HG03139 (cell line): ENCODE results near the gene GDF11.
A peak's percentile ranks its signal among the peaks of the same experiment; 100 is the strongest.
"Not testable (repeated sequence)": the region's sequence is repeated elsewhere in the genome, so short reads cannot be mapped to it uniquely, and the experiment has no call there.

Experiments used
- ATAC-seq: cut with Tn5 transposase; IDR thresholded peaks from one replicate; pipeline ENCODE4 v1.9.1; 2021; ENCODE audit not compliant: unreplicated experiment

The GDF11 gene

DNA sequence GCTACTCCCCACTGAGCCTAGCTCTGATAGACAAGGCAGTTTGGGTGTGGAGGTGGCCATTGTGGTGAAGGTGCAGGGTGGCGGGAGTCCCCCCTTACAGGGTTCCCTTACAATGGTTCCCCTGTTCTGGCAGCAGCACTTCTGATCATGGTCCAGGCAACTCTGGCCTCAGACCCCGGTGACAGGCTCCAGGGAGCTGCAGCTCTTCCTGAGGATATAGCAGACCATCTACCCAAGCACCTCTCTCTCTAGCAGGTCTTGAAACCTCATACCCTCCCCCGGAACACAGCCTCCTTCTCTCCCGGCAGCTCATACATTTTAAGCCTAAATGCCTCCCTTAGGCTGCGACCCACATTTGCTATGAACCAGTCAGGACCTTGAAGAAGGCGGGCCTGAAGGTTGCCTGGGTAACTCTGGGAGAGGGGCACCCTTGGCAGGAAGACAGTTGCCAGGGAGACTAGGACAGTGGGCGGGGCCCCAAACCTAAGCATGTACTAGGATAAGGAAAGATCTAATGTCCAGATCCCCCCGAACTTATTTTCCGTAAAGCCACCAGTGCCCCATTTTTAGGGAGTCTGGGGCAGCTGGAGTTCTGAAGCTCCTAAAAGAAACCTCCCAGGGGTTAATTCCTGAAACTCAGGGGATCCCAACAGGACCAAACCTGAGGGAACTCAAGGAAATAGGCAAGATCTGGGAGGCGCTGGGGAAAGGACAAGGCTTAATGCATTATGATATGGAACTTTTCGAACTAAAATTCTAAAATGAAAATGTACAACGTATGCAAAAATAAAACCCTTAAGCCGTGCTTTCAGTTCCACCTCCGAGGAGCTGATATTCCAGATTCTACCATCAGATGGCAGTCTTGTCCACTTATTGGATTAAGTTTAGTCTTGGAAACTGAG lies 4.5 kb upstream of the GDF11 start:
- peak; percentile 75 for ATAC-seq

DNA sequence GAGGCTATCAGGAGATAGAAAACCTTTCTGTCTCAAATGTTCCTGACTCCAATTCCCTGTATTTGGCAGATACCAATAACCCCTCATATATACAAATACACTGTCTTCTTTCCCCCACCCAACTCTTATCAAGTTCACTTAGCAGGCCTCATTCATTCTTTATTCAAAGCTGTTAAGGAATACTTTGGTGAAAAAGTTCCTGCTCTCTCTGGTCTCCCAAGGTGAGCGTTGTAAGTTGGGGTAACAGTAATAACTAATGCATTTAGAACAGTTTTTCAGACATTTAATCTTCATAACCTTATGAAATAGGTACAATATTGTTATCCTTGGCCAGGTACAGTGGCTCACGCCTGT lies 3.9 kb upstream of the GDF11 start:
- ATAC-seq, result no peak

DNA sequence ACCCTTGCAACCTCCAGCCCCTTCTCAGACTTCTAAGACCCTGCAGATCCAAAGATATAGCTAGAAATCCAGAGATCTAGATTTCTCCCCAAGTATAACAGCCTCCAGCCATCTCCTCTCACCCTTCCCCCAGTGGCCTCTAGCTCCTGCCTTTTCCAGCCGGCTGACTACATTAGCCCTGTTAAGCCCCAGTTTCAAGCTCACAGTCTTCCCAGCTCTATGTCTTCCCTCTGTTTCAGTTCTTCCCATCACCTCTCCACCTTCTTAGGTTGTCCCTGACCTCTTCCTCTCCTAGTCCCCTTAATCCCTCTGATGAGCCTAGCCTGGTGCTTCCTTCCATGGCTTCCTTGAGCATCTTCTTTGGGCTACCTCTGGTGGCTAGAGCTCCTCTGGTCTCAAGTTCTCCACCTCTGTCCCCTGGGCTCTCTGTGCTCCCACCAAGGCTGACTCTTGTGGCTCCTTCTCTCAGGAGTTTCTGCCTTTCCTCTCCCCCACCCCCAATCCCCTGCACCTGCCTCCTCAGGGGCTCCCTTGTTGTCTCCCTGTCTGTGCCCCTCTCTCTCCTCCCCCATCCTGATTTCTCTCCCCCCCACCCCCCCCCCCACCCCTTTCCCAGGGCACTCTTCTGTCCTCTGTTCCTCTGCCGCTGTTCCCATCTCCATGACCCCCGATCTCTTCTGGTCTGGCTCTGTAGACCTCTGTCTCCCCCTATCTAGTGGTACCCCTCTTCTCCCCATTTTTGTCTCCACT lies 816 bp upstream of the GDF11 start:
- no peak for ATAC-seq

DNA sequence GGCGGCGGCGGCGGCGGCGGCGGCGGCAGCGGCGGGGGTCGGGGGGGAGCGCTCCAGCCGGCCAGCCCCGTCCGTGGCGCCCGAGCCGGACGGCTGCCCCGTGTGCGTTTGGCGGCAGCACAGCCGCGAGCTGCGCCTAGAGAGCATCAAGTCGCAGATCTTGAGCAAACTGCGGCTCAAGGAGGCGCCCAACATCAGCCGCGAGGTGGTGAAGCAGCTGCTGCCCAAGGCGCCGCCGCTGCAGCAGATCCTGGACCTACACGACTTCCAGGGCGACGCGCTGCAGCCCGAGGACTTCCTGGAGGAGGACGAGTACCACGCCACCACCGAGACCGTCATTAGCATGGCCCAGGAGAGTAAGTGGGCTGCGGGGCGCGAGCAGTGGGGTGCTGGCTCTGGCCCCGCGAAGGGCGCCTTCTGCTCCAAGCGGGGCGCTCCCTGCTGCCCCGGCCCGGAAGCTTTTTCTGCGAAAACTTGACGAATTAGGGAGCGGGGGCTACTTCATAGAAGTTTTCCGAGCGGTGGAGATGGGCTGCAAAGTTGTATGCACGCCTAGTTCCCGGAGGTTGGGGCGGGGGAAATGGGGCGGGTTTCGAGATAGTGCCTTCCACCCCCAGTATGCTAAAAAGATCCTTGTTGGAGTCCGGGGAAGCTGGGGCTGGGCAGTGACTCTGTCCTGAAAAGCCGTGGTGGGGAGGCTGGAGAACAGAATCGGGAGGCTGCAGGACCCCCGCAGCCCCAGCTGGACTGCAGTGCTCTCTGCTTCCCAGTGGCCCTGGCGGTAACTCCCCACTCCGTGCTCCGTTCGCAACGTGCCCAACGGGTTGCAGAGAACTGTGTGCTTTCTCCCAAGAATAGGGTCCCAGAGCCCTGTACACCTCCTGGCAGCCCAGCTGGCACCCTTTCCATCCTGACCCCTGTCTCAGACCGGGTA lies 751 bp downstream of the GDF11 start:
- ATAC-seq, result peak; percentile 38

DNA sequence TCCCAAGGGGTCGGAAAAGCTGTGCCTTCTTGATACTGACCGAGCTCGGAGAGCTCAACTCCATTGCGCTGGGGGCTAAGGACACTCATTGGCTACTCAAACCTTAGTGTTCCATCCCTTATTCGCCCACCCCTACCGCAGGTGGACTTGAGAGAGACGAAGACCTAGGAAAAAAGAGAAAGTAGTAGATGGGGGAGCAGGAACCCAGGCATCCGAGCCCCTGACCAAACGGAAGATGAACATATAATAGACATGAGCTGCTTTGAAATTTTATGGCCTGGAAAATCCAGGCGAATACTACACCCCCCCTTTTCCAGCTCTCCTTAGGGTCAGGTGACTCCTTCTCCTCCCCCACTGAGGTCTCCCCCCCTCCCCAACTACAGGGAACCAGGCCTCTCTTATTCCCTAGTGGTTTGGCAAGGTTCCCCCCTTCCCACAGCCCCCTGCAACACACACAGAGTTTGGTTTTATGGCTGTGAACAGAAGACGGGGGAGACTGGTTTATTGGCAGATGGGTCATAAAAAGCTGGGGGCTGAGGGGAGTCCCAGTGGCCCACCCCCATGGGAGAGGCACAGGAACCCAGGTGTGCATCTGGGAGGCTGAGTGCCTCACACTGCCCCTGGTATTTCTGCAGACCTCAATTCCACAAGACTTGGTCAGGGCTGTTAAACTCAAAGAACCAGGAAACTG lies 1.6 kb downstream of the GDF11 start:
- no peak for ATAC-seq

DNA sequence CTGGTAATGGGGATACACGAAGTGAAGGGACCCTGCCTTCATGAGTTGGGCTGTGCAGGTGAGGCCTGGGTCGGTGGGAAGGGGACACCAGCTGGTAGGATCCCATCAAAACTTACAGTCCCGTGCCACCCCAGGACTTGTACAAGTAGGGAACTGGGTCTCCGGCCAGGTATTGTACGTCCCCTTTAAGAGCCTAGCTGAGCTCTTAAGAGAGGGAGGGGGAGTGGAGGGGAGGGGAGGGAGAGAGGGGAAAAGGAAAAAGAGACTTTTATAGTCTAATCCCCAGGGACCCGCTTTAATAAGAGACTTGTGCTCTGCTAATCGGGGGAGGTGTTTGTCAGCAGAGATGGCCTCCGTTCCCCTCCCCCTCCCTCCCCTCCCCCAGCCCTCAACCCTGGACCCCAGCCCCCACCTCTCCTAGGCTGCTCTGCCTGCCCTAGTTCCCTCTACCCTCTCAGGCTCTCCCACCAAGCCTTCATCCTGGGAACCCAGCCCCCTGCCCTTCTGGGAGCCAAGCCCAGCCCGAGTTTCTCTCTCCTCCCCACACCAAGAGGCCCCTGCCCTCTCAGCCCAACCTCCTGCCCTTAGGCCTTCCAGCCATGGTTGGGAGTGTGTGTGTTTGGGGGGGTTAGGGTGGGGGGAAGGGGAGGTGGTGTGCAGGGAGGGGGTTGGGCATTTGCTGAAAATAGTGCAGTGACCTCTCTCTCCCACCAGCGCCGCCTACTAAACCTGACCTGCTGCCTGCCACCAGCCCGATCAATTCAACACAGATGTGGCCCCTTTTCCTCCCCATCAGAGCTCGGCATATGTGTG lies 2.6 kb downstream of the GDF11 start:
- ATAC-seq, result no peak

DNA sequence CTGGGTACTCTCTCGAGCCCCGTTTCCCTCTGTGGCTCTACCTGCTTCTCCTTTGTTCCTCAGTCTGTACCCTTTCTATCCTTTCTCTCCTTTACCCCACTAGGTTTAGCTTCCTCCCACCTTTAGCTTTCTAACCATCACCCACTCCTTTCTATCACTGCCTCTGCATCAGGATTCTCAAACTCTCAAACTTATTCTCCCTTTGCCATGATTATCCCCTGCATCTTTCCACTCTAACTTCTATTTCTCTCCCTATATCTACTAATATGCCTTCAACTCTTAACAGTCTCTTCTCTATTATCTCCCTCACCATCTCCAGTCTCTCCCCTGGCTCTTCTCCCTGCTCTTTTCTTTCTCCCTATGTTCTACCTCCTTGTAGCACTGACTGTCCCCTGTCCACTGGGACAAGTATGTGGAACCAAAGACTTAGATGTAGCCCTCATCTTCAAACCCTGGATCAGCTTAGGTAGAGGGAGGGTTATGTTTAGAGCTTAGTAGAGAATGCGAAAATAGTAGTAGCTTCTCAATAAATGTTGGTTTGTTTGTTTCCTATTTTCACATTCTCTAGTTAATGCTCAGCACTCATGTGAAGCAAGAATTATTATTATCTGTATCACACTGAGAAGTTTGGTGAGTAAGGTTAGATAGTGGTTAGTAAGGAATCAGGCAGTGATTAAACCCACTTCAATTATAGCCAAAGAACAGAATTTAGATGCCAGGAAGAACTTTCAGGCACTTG lies 3.4 kb downstream of the GDF11 start:
- no peak for ATAC-seq

DNA sequence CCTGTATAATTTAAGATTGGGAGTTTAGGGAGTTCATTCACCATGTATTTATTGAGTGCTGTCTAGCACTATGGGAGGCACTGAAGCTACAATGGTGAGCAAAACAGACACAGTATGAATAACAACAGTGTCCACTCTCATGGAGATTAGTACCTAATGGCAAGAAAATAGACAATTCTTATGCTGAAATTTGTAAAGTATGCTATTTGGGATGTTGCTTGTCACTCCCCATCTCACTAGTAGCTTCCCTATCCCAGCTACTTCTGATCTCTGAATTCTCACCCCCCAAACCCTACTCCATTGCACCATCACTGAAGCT lies 4.0 kb downstream of the GDF11 start:
- no peak for ATAC-seq

DNA sequence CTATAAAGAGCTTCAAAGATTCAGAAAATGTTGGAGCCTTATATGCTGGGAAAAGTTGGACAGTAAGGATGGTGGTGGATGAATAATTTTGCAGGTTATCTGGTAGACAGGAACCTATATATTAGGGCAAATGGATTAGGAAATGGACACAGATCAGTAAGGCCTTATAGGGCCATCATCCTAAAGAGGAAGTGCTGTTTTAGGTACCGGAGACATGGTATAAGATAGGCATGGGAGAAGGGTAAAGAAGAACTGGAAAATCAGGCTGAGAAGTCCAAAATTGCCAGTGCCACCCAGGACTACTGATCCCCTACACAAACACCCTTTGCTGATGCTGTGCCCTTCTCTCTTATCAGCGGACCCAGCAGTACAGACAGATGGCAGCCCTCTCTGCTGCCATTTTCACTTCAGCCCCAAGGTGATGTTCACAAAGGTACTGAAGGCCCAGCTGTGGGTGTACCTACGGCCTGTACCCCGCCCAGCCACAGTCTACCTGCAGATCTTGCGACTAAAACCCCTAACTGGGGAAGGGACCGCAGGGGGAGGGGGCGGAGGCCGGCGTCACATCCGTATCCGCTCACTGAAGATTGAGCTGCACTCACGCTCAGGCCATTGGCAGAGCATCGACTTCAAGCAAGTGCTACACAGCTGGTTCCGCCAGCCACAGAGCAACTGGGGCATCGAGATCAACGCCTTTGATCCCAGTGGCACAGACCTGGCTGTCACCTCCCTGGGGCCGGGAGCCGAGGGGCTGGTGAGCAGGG lies 5.5 kb downstream of the GDF11 start:
- ATAC-seq, result no peak

DNA sequence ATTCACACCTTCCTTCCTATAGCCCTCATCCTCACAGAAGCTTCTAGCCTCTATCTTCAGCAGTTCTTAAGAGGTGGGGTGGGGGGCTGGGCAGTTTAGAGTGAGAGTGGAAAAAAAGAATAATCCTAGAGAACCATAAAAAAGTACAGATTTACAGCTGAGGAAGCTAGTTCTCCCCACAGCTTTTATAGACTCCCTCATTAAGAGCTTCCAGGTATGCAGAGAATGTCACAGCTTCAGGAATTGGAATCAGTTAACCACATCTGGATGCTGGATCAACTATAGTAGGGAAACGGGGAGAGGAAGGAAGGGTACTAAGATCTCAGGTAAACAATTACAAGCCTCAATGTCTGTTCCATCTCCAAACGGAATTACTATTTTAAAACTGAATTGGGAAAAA lies 12.3 kb downstream of the GDF11 start:
- ATAC-seq, result no peak

DNA sequence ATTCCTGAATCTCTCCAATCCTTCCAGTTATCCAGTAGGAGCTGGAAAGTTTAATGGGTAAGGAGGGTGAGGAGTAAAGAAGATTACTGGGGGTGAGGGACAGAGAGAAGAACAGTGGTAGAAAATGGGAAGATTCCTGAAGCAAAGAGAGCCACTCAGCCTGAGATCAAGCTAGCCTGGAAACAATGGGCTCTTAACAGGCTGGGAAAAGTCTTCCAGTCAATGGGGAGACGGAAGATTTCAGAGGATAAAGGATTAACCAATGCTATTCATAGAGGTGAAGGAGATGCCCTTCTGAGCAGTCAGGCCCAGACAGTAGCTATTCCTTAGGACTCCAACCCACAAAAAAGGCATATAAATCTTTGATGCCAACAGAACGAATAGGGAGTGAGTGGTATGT lies 14.8 kb downstream of the GDF11 start:
- ATAC-seq, result no peak

DNA sequence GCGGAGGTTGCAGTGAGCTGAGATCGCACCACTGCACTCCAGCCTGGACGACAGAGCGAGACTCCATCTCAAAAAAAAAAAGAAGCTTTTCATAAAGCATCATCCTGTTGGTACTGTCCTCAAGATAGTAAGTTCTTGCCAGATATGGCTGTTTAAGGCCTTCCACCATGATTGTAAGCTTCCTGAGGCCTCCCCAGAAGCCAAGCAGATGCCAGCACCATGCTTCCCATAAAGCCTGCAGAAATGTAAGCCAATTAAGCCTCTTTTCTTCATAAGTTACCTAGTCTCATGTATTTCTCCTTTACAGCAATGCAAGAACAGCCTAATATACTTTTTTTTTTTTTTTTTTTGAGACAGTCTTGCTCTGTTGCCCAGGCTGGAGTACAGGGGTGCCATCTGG lies 15.7 kb downstream of the GDF11 start:
- not testable (repeated sequence) for ATAC-seq

DNA sequence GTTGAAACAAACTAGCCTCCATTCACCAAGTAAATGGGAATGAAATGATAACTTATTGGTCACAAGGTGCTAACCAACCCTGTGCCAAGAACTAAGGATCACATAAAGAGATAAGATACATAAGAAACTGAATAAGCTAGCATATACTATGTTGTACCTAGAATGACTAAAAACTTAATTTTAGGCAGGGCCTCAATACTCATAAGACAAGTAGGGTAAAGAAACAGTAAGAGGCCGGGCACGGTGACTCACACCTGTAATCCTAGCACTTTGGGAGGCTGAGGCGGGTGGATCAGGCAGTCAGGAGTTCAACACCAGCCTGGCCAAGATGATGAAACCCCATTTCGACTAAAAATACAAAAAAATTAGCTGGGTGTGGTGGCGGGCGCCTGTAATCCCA lies 17.7 kb downstream of the GDF11 start:
- no peak for ATAC-seq

DNA sequence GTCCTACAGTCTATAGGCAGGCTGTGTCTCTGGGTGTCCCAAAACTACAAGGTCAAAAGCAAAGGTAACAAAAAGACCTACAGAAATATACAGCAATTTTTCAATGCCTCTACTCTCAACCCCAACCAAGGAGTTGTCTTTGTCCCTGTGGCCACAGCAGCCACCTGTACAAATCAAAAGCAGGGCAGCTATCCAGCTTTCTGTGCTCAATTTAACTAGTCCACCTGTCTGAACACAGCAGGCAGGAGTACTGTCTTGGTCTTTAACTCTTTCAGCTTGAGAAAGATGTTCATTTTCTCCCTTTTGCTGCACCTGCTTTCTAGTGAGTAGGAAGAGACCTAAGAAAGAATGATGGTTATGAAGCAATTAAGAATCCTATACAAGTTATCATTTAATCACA lies 19.7 kb downstream of the GDF11 start:
- no peak for ATAC-seq

DNA sequence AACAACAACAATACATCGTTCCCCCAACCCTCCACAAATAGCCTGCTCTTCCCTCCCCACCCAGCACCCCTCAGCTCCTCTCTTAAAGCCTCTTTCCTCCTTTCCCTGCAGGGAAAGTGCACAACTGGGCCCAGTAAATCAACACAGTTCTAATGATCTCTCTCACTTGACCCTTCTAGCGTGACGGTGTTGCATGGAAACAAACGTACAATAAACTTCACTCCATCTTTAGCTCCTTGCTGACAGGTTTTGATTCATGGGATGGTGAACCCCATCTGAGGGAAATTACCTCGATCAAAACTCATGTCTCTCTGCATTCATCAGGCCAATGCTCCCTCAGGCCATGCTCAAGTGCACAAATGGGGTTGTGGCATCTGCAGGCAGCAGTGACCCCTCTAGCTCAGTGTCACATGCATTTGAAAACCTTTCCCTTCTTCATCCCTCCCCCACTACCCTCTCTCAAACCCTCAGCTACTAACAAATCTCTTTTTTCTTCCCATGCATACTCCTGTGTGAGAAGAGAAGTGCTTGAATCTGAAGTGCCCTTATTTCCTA lies 22.9 kb downstream of the GDF11 start:
- ATAC-seq, result no peak

DNA sequence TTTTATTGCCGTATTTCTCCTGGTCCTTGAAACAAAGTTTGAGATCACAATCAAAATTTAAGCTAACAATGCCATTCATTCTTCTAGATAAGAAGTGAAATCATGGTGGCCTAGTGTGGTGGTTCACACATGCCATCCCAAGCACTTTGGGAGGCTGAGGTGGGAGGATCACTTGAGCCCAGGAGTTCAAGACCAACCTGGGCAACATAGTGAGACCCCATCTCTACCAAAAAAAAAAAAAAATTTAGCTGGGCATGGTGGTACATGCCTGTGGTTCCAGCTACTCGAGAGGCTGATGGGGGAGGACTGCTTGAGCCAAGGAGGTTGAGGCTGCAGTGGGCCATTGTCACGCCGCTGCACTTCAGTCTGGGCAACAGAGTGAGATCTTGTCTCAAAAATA lies 24.2 kb downstream of the GDF11 start:
- no peak for ATAC-seq

DNA sequence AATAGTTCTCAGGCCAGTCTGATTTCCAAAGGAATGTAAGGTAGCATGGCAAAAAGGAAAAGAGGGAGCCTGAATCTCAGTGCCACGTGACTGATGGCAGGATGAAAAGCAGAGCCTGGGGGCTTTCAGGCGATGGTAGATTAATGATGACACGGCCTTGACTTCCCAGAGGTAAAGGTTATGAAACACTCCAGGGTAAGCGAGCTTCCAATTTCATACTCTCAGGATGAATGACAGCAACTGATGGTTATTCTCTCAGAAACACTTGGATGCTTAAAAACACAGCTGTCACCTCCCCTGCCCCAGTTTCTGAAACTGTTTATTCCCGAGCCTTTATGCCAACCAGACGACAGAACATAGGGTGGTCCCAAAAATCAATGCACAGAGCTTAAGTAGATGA lies 28.8 kb downstream of the GDF11 start:
- ATAC-seq, result no peak

DNA sequence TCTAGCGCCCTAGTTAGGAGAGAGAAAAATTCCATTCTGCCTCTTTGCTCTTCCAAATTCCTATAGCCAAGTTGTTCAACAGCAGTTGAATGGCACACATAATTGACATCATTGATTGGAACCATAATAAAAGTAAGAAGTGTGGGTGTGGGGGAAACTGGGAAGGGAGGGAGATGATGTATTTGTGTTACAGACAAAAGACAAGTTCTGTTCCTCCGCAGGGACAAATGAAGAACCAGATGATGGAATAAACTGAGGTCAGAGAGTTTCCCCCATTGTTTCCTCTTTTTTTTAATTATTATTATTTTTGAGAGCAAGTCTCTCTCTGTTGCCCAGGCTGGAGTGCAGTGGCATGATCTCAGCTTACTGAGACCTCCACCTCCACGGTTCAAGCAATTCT lies 34.9 kb downstream of the GDF11 start:
- no peak for ATAC-seq
